GM04504 (cell line): ENCODE data around the gene PCED1B.

ENCODE experiments used
- DNase-seq: peaks from one replicate; pipeline ENCODE4 v3.0.0-alpha.2; 2012; ENCODE audit warnings: low read depth

The PCED1B gene

GRCh38 chr12:47234576-47235141 is 155.2 kb downstream of the PCED1B start:
- no peak for DNase-seq

- DNase-seq, result no peak
Observed at GRCh38 chr12:47235258-47236040, 156.0 kb downstream of the PCED1B start.

- DNase-seq, result peak; percentile 83
Observed at GRCh38 chr12:47236109-47236714, 156.8 kb downstream of the PCED1B start.

- DNase-seq, result peak; percentile 24
Observed at GRCh38 chr12:47237751-47238211, 158.4 kb downstream of the PCED1B start.

GRCh38 chr12:47238669-47239114 is 159.3 kb downstream of the PCED1B start:
- peak; percentile 33 for DNase-seq

- DNase-seq, result no peak
Observed at GRCh38 chr12:47242426-47242825, 163.0 kb downstream of the PCED1B start.

- DNase-seq, result no peak
Observed at GRCh38 chr12:47244835-47245234, 165.4 kb downstream of the PCED1B start.

- DNase-seq, result no peak
Observed at GRCh38 chr12:47245623-47246022, 166.2 kb downstream of the PCED1B start.

GRCh38 chr12:47247418-47247817 is 168.0 kb downstream of the PCED1B start:
- DNase-seq, result no peak

- no peak for DNase-seq
Observed at GRCh38 chr12:47249082-47249481, 169.7 kb downstream of the PCED1B start.

- DNase-seq, result no peak
Observed at GRCh38 chr12:47249719-47250357, 170.4 kb downstream of the PCED1B start.

GRCh38 chr12:47251919-47252318 is 172.5 kb downstream of the PCED1B start:
- no peak for DNase-seq

- DNase-seq, result no peak
Observed at GRCh38 chr12:47264951-47265350, 185.5 kb downstream of the PCED1B start.

- no peak for DNase-seq
Observed at GRCh38 chr12:47265391-47265790, 186.0 kb downstream of the PCED1B start.

- DNase-seq, result no peak
Observed at GRCh38 chr12:47267571-47267970, 188.2 kb downstream of the PCED1B start.

GRCh38 chr12:47268501-47269454 is 189.4 kb downstream of the PCED1B start:
- no peak for DNase-seq

- no peak for DNase-seq
Observed at GRCh38 chr12:47269916-47270315, 190.5 kb downstream of the PCED1B start.

GRCh38 chr12:47270782-47271664 is 191.6 kb downstream of the PCED1B start:
- DNase-seq, result peak; percentile 29

GRCh38 chr12:47271800-47272239 is 192.4 kb downstream of the PCED1B start:
- DNase-seq, result no peak
